ENCODE results near the gene DNTT.

The DNTT gene

GRCh38 chr10:96310321-96310669, 6.1 kb downstream of the DNTT start:
- no peak for DNase-seq

DNA sequence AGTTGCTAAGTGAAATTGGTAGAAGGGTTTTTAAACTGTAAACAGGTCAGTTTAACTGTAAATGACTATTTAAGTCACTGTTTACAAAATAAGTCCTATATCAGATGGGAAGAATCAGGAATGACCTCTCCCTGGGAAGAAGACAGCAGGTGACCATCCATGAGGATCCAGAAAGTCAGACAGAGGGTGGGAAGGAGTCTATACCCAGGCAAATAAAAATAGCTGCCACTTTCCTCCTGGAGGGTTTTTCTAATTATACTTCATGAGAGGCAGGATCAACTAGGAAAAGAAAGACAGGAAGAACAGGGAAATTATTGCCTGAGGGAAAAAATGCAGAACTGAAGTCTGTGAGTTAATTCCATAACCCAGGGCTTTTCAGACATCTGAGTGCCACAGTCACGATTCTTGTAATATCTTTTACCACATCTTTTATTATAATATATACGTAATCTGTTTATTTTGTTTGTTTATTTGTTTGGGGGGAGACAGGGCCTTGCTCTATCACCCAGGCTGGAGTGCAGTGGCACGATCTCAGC, 7.0 kb downstream of the DNTT start:
- DNase-seq, result peak; percentile 2

GRCh38 chr10:96313344-96313743, 9.1 kb downstream of the DNTT start:
- DNase-seq, result no peak

DNA sequence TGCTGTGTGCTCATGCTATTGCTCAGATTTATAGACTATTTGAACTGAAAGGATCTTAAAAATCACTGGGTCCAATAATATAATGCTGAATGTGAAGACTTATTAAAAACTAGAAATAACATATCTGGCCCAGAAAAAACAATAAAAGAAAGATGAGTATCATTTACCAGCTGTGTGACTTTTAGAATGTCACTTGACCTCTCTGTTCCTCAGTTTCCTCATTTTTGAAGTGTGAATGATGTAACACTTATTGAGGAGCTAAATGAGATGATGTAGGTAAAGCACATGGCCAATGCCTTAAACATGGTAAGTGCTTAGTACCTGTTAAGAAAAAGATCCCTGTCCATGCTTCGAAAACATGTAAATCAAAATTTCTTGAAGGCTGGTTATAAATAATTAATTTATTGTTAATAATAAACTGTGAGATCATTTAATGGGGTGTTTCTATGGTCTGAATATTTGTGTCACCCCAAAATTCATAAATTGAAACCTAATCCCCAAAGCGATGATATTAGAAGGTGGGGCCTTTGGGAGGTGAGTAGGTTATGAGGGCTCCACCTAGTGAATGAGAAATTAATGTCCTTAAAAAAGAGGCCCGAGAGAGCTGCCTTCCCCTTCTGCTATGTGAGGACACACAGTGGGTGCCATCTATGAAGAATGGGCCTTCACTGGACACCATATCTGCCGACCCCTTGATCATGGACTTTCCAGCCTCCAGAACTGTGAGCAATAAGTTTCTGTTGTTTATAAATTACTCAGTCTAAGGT, 13.0 kb downstream of the DNTT start:
- no peak for DNase-seq

DNA sequence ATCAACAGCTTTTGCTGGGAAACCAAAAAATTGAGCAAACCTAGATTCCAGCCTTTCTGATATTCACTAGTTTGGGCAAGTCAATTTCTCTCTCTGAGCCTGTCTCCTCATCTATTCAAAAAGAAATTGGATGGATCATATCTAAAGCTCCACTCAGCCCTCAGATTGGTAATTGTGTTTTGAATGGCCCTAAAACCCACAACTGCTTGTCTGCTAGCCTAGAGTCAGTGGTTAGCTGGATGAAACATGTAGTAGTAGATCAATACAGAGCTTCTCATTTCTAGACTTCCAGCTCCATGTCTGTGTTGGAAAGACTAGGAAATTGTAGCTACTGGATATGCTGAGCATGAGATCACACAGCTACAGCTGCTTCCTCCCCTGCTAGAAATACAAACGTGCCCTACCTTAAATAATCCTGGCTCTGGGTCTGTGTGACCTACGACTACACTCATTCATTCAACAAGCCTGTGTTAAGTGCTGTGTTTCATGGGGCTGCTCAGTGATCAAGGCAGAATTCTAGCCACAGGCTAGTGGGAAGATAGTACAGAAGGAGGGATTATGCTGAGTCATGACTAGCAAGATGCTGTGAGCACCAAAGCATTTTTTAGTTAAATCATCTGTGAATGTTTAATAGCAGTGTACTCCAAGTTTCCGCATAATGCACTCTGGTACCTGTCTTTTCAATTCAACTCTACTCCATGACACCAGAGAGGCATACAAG, 15.7 kb downstream of the DNTT start:
- DNase-seq, result peak; percentile 19

DNA sequence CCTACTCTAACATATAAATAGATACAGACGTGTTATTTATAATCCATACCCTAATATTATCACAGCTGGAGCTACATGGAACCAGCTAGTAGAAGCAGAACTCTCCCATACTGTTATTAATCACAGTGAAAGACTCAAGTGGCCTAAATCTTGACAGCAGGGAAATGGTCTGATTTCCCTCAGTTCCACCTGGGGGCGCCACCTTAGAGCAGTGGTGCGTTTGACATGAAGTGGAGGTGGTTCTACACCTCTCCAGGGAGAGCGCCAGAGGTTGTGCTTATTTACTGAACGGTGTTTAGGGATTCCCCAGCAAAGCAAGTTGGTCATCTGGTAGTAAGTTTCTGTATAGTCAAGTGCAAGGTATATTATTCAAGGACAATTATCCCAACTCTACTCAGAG, 17.6 kb downstream of the DNTT start:
- DNase-seq, result peak; percentile 81

DNA sequence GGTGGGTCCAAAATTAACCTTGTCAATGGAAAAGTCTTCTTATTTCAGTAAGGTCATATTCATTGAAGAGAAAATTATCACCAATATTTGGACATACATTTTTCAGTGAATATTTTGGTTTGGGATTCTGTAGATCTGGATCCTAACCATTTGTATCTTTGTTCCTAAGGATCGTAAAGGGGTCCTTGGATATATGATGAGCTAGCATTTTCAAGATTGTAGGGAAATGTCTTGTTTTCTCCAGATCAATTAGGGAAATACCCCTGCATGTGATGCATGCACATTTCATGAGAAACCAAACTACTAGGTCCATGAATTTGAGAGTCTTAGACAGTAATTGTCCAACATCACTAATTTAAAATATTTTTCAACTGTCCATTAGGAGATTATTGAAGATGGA, 18.0 kb downstream of the DNTT start:
- no peak for DNase-seq

- DNase-seq, result no peak
Measured at GRCh38 chr10:96324447-96324846, 20.2 kb downstream of the DNTT start.

DNA sequence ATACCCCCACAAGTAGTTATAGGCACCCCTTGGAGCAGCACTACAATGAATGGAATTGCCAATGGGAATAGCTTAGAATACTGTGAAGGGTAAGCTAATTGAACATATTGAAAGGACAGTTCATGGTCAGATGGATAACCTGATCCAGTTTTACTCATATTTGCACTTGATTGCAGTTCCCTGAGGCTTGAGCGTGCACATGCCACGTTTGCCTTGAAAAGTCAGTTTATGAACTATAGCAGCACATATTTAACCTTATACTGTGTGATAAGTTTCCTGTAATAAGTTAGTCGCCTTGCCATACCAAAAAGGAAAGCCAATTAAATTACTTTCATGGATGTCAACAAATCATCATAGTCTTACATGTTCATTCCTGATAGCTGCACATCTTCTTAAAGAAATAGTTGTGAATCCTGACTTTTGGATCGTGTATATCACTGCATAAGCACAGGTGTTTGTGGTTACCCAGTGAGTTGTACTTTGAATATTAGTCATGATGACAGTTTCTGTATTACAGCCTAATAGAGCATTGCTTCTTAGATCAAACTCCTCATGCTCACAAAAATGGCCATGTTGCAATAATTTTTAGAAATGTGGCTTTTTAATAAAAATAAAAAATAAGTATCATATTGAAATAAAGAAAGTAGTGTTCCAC, 21.6 kb downstream of the DNTT start:
- no peak for DNase-seq

GRCh38 chr10:96327462-96327861, 23.2 kb downstream of the DNTT start:
- DNase-seq, result no peak

- no peak for DNase-seq
Measured at GRCh38 chr10:96333101-96333500, 28.9 kb downstream of the DNTT start.

- peak; percentile 22 for DNase-seq
Measured at GRCh38 chr10:96334616-96335526, 30.6 kb downstream of the DNTT start.

DNA sequence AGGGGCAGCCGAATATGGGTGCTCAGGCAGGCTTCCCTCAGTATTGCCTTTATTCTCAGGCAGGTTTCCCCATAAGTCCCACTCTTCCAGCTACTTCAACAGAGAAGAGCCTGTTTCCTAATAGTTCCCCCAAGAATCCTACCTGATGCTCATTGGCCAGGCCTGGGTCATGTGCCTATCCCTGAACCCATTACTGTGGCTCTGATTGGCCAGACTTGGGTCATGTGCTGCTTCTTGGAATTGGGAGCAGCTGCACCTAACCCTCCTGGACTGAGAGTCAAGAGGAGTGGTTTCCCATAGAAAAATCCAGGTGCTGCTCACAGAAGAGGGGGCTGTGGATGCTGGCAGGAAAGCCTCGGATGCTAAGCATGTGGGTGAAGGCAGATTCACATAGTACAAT, 32.9 kb downstream of the DNTT start:
- DNase-seq, result no peak

DNA sequence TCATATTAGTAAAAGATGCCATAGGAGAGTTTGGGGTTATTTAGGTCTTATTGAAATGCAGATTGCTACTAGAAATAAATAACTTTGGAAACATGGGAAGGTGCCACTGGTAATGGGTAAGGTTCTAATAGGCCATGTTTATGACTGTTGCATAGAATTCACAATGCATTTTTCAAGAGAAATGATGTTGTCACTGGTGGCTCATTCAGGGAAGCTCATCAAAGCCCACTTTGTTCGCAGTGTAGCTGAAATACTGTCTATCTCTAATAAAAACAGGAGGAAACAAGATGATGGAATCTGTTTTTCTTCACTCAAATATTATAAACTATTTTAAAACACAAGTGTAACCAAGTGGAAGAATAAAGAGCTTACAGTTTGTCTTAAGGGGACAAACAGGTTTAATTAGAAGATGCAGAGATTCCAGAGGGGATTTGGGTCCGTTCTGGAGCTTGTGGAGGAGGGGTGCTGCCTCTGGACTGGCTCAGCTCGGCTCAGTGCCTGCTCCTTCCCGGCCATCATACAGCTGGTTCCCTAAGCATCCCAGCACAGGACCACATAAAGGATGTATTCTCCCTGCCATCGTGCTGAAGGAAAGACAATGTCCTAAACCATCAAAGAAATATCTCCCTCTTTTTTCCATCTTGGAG, 34.2 kb downstream of the DNTT start:
- no peak for DNase-seq

DNA sequence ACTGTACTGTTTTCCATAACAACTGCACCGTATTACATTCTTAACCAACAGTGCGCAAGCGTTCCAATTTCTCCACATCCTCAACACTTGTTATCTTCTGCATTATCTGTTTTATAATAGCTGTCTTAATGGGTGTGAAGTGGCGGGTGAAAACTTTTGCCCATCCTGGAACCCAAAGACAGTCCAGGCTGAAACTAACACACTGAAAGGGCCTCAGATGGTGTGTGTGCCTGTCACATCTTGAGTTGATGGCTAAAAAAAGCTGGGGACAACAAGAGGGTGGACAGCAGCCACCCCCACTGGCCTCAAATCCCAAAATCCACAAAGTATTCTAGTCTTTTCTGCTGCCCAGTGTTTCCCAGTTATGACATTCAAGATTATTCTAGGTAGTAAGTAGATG, 35.1 kb downstream of the DNTT start:
- no peak for DNase-seq

GRCh38 chr10:96339956-96340904, 36.0 kb downstream of the DNTT start:
- DNase-seq, result peak; percentile 40

DNA sequence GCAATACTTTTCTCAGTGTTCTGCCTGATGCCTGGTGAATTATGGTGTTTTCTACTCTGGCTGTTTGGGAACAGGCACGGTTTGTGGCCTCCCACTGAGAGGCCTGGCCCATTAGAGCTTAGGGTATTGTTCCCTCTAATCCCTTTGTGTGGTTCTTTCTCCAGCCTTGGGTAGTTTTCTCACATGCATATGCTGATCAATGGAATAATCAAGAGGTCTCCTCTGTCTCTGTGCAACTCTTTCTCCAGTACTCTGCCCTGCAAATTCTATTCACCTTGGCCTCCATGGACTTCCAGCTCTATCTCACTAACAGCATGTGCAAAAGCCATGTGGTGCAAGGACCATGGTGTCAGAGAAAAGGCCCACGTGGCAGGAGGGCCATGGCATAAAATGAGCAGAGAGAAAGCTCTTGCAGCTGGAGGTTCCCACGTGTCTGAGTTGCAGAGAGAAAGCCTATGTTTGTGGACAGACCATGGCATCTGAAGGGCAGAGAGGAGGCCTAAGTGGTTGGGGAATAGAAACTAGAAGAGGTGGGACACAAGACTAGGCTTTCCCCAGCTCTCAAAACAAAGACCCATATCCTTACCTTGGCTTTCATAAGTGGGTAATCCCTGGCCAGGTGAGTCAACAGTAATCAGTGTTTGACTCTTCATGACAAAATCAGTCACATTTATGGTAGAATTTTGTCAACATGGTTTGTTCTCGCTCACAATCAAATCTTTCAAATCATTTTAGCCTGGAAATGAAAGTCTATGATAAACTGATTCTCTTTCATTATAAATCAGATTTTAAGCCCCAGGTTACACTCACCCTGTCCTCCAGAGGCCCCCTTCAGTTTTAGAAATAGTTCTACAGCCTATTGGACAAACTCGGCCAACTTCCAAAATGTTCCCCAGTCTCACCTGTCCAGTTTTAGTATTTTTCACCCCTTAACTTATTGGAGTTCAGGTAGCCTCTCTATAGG, 37.3 kb downstream of the DNTT start:
- DNase-seq, result no peak

GRCh38 chr10:96342402-96342801, 38.2 kb downstream of the DNTT start:
- no peak for DNase-seq

DNA sequence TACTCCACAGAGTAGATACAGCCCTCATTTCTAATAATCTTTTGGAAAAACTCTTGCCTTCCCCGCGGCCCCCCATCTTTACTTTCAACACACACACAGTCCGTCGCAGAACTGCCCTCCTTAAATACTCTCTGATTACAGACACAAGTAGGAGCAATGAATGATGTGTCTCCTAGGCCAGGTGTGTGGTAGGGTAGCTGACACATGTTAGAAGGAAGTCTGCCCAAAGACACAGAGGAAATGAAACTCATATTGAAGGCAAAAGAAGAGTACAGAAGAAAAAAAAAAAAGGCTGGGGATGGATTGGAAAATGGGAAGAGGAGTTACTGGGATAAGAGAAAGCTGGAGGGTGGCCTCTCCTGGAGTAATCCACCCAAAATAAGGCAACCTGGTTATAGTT, 39.9 kb downstream of the DNTT start:
- no peak for DNase-seq

DNA sequence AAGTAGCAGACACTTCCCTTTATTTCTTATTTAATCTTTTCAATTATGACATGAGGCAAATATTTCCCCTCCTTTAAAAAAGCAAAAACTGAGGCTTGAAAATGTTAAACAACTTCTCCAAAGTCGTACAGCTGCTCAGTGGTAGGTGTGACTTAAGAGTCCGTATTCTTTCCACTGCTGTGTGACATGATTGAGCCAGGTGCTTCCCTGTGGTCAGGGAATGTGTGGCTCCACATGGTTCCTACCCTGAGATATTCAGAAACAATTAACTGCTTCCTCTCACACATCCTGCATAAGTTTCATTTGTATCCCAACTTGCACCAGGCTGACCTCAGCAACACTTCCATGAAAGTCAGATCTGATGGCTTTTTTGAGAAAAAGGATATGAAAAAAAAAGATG, 41.0 kb downstream of the DNTT start:
- DNase-seq, result no peak
